ENCODE measurements around the gene CARD19.

- TF ChIP-seq CTCF (conservative IDR thresholded peaks at IDR 0.05), result no peak
- TF ChIP-seq EZH2 (IDR thresholded peaks at IDR 0.05; ENCODE audit: low read depth), result no peak
These were observed 27.1 kb upstream of the CARD19 start for GRCh38 chr9:93068956-93069355.
